ENCODE measurements around the gene IRAK1BP1. TPM values are rescaled to one million over a fixed set of nuclear protein-coding genes. Genes with fewer than 3 reads are reported as not detected.

Gene IRAK1BP1
- total RNA-seq, 1 donor from 2014 or later: 5.2 TPM

Other genes starting within 250 kb of the IRAK1BP1 start
- gene PHIP, start 210.7 kb downstream of the IRAK1BP1 start, total RNA-seq: 43.6 TPM